C4-2B (cell line): ENCODE results near the gene ENTPD6.

Experiments
- CTCF ChIP-seq: fragments of 450-650 bp; conservative IDR thresholded peaks from 2 replicates; pipeline ENCODE4 v1.5.1; 2017; ENCODE audit warnings: mild to moderate bottlenecking
- ZFX ChIP-seq: fragments of 450-650 bp; IDR thresholded peaks from 2 replicates; pipeline ENCODE4 v1.6.1; 2017

GRCh38 chr20:25224941-25225340 is 29.4 kb downstream of the ENTPD6 start:
- no peak for TF ChIP-seq CTCF
- no peak for TF ChIP-seq ZFX
